ENCODE measurements around the gene FOXB2.

DNA sequence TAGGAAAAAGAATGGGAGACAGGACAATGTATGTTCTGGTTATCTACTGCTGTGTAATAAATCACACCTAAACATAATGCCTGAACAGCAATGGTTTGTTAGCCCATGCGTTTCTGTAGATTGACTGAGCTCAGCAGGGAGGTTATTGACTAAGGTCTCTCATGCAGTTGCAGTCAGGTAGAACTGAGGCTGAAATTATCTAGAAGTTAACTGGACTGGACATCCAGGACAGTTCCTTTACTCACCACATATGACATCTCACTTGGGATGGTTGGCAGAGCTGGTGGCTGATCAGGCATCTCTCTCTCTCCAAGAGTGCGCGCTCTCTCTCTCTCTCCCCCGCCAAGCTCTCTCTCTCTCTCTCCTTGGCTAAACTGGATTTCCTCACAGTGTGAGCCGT, 8.9 kb upstream of the FOXB2 start:
- TF ChIP-seq, protein P1, sequence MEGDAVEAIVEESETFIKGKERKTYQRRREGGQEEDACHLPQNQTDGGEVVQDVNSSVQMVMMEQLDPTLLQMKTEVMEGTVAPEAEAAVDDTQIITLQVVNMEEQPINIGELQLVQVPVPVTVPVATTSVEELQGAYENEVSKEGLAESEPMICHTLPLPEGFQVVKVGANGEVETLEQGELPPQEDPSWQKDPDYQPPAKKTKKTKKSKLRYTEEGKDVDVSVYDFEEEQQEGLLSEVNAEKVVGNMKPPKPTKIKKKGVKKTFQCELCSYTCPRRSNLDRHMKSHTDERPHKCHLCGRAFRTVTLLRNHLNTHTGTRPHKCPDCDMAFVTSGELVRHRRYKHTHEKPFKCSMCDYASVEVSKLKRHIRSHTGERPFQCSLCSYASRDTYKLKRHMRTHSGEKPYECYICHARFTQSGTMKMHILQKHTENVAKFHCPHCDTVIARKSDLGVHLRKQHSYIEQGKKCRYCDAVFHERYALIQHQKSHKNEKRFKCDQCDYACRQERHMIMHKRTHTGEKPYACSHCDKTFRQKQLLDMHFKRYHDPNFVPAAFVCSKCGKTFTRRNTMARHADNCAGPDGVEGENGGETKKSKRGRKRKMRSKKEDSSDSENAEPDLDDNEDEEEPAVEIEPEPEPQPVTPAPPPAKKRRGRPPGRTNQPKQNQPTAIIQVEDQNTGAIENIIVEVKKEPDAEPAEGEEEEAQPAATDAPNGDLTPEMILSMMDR (IDR thresholded peaks at IDR 0.05; ENCODE audit: poor library complexity, severe bottlenecking): no peak
- no peak for TF ChIP-seq EZH2 (IDR thresholded peaks at IDR 0.05; ENCODE audit: borderline replicate concordance, insufficient read depth, low read length, poor library complexity, severe bottlenecking)
- TF ChIP-seq EP300 (conservative IDR thresholded peaks at IDR 0.05; ENCODE audit: poor library complexity, severe bottlenecking): no peak
- TF ChIP-seq, protein P2, sequence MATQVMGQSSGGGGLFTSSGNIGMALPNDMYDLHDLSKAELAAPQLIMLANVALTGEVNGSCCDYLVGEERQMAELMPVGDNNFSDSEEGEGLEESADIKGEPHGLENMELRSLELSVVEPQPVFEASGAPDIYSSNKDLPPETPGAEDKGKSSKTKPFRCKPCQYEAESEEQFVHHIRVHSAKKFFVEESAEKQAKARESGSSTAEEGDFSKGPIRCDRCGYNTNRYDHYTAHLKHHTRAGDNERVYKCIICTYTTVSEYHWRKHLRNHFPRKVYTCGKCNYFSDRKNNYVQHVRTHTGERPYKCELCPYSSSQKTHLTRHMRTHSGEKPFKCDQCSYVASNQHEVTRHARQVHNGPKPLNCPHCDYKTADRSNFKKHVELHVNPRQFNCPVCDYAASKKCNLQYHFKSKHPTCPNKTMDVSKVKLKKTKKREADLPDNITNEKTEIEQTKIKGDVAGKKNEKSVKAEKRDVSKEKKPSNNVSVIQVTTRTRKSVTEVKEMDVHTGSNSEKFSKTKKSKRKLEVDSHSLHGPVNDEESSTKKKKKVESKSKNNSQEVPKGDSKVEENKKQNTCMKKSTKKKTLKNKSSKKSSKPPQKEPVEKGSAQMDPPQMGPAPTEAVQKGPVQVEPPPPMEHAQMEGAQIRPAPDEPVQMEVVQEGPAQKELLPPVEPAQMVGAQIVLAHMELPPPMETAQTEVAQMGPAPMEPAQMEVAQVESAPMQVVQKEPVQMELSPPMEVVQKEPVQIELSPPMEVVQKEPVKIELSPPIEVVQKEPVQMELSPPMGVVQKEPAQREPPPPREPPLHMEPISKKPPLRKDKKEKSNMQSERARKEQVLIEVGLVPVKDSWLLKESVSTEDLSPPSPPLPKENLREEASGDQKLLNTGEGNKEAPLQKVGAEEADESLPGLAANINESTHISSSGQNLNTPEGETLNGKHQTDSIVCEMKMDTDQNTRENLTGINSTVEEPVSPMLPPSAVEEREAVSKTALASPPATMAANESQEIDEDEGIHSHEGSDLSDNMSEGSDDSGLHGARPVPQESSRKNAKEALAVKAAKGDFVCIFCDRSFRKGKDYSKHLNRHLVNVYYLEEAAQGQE (IDR thresholded peaks at IDR 0.05; ENCODE audit: borderline replicate concordance): no peak
- TF ChIP-seq MXI1 (conservative IDR thresholded peaks at IDR 0.05; ENCODE audit: poor library complexity, severe bottlenecking): no peak
- TF ChIP-seq POLR2AphosphoS5 (IDR thresholded peaks at IDR 0.05): no peak
- TF ChIP-seq TAF1 (IDR thresholded peaks at IDR 0.05; ENCODE audit: low read depth): no peak
- no peak for TF ChIP-seq SMC3 (conservative IDR thresholded peaks at IDR 0.05; ENCODE audit: poor library complexity)
- no peak for TF ChIP-seq RAD21 (conservative IDR thresholded peaks at IDR 0.05)
